Fibroblast of villous mesenchyme (primary cell): ENCODE data around the gene RFX7. TPM values are rescaled to one million over a fixed set of nuclear protein-coding genes. Genes with fewer than 3 reads are reported as not detected.
A peak's percentile ranks its signal among the peaks of the same experiment; 100 is the strongest.

ENCODE experiments used
- DNase-seq: peaks from one replicate; pipeline ENCODE4 v3.0.0-alpha.2; 2010; ENCODE audit warnings: low read depth
- H3K4me3 ChIP-seq: 2 replicates; pipeline ENCODE4 v1.5.1; 2011; ENCODE audit warnings: low read depth, mild to moderate bottlenecking, low read length
- total RNA-seq: library from RNA; depleted of rRNA; stranded (reverse); fragments of >200 nt; gene quantifications from 2 replicates; pipeline ENCODE4 v1.2.3, GENCODE V29; 2012
- TF ChIP-seq, protein P1 (sequence below): IDR thresholded peaks from 2 replicates; pipeline ENCODE4 v1.5.1; 2012; ENCODE audit warnings: low read depth, mild to moderate bottlenecking, low read length; ENCODE audit not compliant: insufficient read depth

RFX7 gene
- total RNA-seq, 1 donor, result 9.9 TPM

DNA sequence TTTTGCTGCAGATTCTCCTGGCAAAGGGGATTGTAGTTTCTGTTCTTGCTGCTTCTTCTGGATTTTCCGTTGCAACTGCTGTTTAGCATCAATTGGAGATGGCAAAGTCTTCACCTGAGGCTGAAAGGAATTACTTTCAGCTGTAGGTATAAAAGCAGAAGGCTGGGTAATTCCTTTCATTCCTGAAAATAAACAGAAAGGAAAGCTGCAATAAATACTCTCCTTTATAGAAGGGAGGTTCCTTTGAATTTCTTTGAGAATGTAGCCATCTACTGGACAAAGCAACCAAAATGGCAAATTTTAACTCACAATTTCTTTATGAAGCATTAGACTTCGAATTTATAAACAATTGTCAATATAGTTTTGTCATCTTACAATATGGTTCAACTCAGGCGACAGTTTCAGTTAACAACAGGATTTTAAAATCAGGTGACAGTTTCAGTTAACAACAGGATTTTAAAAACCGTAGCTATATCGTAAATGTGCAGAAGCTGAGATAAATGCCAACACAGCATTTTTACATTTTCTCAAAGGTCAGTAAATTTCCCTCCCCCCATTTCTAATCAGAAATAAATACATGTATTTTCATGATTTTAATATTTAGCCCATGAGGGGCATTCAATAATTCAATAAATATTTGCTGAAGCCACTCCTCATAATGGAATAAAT, 145.3 kb downstream of the RFX7 start:
- TF ChIP-seq, protein P1, sequence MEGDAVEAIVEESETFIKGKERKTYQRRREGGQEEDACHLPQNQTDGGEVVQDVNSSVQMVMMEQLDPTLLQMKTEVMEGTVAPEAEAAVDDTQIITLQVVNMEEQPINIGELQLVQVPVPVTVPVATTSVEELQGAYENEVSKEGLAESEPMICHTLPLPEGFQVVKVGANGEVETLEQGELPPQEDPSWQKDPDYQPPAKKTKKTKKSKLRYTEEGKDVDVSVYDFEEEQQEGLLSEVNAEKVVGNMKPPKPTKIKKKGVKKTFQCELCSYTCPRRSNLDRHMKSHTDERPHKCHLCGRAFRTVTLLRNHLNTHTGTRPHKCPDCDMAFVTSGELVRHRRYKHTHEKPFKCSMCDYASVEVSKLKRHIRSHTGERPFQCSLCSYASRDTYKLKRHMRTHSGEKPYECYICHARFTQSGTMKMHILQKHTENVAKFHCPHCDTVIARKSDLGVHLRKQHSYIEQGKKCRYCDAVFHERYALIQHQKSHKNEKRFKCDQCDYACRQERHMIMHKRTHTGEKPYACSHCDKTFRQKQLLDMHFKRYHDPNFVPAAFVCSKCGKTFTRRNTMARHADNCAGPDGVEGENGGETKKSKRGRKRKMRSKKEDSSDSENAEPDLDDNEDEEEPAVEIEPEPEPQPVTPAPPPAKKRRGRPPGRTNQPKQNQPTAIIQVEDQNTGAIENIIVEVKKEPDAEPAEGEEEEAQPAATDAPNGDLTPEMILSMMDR, result no peak
- H3K4me3 ChIP-seq, result no peak overlapping the region
- DNase-seq, result peak; percentile 5

DNA sequence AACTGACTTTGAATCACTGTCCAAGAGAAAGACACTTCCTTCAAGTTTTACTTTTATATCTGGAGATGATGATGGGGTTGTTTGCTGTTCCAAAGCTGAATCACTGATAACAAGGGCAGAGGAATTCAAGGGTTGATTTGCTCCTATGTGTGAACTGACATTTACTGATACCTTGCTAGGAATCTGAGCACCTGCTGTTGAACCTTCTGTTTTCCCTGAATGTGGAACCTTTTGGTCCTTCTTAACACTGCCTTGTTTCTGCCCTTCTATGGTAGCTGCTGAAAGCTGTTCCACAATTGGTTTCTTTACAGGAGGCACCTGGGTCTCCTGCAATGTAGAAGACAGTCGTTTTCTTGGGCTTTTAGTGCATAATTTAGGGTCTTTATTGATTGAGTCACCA, 148.3 kb downstream of the RFX7 start:
- no peak overlapping the region for H3K4me3 ChIP-seq
- TF ChIP-seq, protein P1, result no peak
- no peak for DNase-seq

DNA sequence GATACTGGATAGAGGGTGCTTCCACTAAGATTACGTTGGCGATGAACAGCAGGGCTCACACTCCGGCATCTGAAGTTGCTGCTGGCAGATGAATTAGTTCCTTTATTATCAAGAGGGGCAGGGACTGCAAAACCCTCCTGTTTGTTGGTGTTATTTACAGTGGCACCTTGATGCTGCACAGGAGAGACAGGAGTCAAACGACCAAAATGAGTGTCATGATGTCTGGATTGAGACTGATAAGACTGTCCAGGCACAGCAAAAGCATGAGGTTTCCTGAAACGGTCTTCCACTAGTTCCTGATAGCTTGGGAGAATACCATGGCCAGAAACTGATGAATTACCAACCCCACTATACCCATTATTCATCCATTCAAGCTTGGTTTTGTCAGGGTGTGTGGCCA, 149.5 kb downstream of the RFX7 start:
- TF ChIP-seq, protein P1, result no peak
- DNase-seq, result no peak
- H3K4me3 ChIP-seq, result no peak overlapping the region

DNA sequence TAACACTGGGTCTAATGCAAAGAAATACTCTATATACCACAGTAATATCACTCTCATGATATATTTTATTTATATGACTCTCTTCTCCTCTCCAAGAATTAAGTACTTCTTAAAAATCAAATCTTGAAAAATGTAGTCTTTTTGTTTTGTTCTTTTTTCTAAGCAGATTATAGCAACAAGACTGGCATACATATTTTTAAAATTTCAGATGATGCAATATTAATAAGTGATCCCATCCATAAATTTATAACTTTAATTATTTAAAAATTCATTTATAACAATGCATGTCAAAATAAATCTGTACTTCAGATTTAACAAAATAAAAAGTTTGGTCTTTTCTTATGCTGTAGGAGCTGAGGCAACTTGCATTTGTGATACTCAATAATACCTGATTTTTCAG, 155.3 kb downstream of the RFX7 start:
- H3K4me3 ChIP-seq, result no peak overlapping the region
- no peak for DNase-seq
- TF ChIP-seq, protein P1, result no peak

DNA sequence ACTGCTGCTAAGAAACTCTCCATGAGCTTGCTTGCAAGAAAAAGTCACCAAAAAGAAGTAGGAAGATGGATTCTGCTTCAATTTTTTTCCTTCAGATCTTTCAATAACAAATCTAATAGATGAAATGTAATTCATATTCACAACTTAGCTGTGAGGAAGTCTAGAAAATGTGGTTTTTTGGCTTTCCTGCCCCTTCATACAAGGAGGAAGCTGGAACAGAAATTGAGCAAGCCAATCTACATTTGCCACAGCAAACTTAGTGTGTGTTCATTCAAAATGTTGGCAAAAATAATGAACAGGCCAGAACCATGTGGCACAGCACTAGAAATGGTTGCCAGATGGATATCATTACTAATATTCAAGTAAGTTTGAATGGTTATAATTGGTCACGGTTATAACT, 157.1 kb downstream of the RFX7 start:
- DNase-seq, result no peak
- TF ChIP-seq, protein P1, result no peak

DNA sequence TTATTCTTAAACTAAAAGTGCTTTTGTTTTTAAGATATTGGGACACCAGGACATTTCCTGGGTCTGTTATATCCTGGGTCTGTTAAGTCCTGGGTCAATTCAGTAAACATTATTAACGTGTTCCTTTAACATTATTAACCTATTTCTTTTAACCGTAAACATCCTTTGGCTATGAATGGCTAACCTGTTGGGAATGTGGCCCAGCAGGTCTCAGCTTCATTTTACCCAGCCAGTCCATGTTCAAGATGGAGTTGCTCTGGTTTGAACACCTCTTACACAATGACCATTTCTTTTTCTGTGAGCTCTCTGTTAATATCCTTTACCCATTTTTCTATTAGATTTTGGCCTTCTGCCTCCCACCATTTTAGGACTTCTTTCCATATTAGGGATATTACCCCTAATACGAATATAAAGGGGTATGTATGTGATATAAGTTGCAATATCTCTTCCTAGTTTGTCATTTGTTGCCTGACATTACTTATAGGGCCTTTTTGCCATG, 161.4 kb downstream of the RFX7 start:
- TF ChIP-seq, protein P1, result no peak
- no peak overlapping the region for H3K4me3 ChIP-seq

More for the DNA sequence above, 157.1 kb downstream of the RFX7 start:
- no peak overlapping the region for H3K4me3 ChIP-seq

DNA sequence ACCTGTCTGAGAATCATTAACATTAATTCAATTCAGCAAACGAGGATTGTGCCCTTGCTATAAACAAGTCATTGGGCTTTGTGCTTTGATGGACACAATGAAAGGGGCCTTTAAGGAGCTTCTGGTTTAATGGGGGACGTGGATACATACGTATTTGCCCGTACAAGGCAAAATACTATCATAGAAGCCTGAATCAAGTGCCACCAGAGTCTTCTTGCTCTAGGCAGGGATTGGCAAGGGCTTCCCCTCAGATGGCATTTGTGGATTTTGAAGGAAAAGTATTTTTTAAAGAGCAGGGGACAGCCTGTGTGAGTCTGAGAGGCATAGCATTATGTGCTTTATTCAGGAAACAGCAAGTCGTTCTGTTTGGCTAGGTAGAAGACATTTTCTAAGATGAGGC, 166.6 kb downstream of the RFX7 start:
- H3K4me3 ChIP-seq, result no peak overlapping the region
- TF ChIP-seq, protein P1, result no peak
- no peak for DNase-seq

More for the DNA sequence above, 161.4 kb downstream of the RFX7 start:
- DNase-seq, result no peak
